Measurements from ENCODE around the gene KRT1. TPM values are rescaled to one million over a fixed set of nuclear protein-coding genes. Genes with fewer than 3 reads are reported as not detected.

Gene KRT1
- total and polyA plus RNA-seq, 2 donors (not counting 1 experiment from before 2014, with no cell fraction given), result not detected

DNA sequence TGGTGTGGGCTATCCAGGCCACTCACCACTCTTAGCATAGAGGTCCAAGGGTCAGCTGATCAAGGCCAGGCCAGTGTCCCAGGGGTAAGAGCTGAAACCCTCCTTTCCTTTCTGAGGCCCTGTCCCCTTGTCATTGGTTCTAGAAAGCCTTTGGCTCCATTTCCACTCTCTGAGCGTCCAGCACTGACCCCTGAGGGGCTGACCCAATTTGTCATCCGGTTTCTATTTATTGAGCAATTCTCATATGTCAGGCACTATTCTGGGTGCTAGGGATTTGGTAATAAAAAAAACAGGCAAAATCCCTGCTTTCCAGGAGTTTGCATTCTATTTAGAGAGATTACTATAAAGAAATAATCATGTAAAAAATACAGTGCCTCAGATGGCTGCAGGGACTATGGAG, 19.8 kb upstream of the KRT1 start:
- TF ChIP-seq CTCF (conservative IDR thresholded peaks at IDR 0.05 in 1 of 2, IDR thresholded peaks at IDR 0.05 in 1 of 2; ENCODE audit: low read depth in 1 of 2, low read length in 2 of 2), result no peak
- Histone ChIP-seq H3K4me1 (ENCODE audit: control insufficient read depth, extremely low read depth, insufficient read depth, low read length) (no peaks in the 10 kb centered on the region), H3K79me2 (ENCODE audit: control insufficient read depth, insufficient read depth, low read length) (no peaks in the 10 kb centered on the region), H3K4me2 (ENCODE audit: extremely low read depth, insufficient read depth, low read length) (no peak overlapping the region), H3K4me3 (replicated peaks in 1 of 4; ENCODE audit: control extremely low read depth in 1 of 4, insufficient read depth in 1 of 4, low read depth in 3 of 4, low read length in 4 of 4) (no peak overlapping the region), H3K9me3 (ENCODE audit: control insufficient read depth, insufficient read depth, low read depth, low read length) (no peaks in the 10 kb centered on the region), H3K27ac (ENCODE audit: insufficient read depth, low read length) (no peak overlapping the region), H4K20me1 (ENCODE audit: control insufficient read depth, extremely low read depth, insufficient read depth, low read length) (no peaks in the 10 kb centered on the region), H3K36me3 (ENCODE audit: control insufficient read depth, insufficient read depth, low read length) (no peaks in the 10 kb centered on the region), H2AFZ (ENCODE audit: low read length) (no peak overlapping the region), H3K27me3 (ENCODE audit: control insufficient read depth, insufficient read depth, low read length) (no peaks in the 10 kb centered on the region), H3K9ac (ENCODE audit: insufficient read depth, low read length) (no peak overlapping the region)
- DNase-seq (ENCODE audit: low read depth in 2 of 2), result no peak

DNA sequence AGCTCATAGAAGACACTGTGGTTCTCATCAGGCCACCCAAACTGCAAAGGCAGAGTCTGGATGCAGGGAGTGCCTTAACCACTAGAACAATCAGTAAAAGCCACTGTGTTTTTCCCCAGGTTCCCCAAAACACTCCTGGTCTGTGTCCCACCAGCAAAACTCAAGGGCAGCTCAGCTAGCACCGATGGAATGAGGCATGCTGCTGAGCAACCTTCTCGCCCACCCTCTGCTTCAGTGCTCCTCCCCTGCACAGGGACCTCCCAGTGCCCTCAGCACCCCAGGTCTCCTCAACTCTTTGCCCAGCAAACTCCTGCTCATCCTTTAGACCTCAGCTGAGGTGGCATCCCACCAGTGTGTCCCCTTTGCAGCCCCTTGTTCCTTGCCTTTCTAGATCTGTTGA, 19.2 kb upstream of the KRT1 start:
- Histone ChIP-seq H3K9ac (ENCODE audit: insufficient read depth, low read length) (no peak overlapping the region), H3K4me1 (ENCODE audit: control insufficient read depth, extremely low read depth, insufficient read depth, low read length) (no peaks in the 10 kb centered on the region), H3K79me2 (ENCODE audit: control insufficient read depth, insufficient read depth, low read length) (no peaks in the 10 kb centered on the region), H2AFZ (ENCODE audit: low read length) (no peak overlapping the region), H3K27ac (ENCODE audit: insufficient read depth, low read length) (no peak overlapping the region), H3K4me2 (ENCODE audit: extremely low read depth, insufficient read depth, low read length) (no peak overlapping the region), H4K20me1 (ENCODE audit: control insufficient read depth, extremely low read depth, insufficient read depth, low read length) (no peaks in the 10 kb centered on the region), H3K9me3 (ENCODE audit: control insufficient read depth, insufficient read depth, low read depth, low read length) (no peaks in the 10 kb centered on the region), H3K27me3 (ENCODE audit: control insufficient read depth, insufficient read depth, low read length) (no peaks in the 10 kb centered on the region), H3K36me3 (ENCODE audit: control insufficient read depth, insufficient read depth, low read length) (no peaks in the 10 kb centered on the region), H3K4me3 (replicated peaks in 1 of 4; ENCODE audit: control extremely low read depth in 1 of 4, insufficient read depth in 1 of 4, low read depth in 3 of 4, low read length in 4 of 4) (no peak overlapping the region)
- DNase-seq (ENCODE audit: low read depth in 2 of 2), result no peak
- TF ChIP-seq CTCF (conservative IDR thresholded peaks at IDR 0.05 in 1 of 2, IDR thresholded peaks at IDR 0.05 in 1 of 2; ENCODE audit: low read depth in 1 of 2, low read length in 2 of 2) (no peak), EZH2 (IDR thresholded peaks at IDR 0.05; ENCODE audit: low read length, missing control alignments) (no peak)

GRCh38 chr12:52698651-52699340, 18.6 kb upstream of the KRT1 start:
- Histone ChIP-seq H3K4me2 (ENCODE audit: extremely low read depth, insufficient read depth, low read length) (no peak overlapping the region), H3K79me2 (ENCODE audit: control insufficient read depth, insufficient read depth, low read length) (no peaks in the 10 kb centered on the region), H2AFZ (ENCODE audit: low read length) (no peak overlapping the region), H3K27me3 (ENCODE audit: control insufficient read depth, insufficient read depth, low read length) (no peaks in the 10 kb centered on the region), H3K27ac (ENCODE audit: insufficient read depth, low read length) (no peak overlapping the region), H3K4me3 (replicated peaks in 1 of 4; ENCODE audit: control extremely low read depth in 1 of 4, insufficient read depth in 1 of 4, low read depth in 3 of 4, low read length in 4 of 4) (no peak overlapping the region), H4K20me1 (ENCODE audit: control insufficient read depth, extremely low read depth, insufficient read depth, low read length) (no peaks in the 10 kb centered on the region), H3K36me3 (ENCODE audit: control insufficient read depth, insufficient read depth, low read length) (no peaks in the 10 kb centered on the region), H3K4me1 (ENCODE audit: control insufficient read depth, extremely low read depth, insufficient read depth, low read length) (no peaks in the 10 kb centered on the region), H3K9ac (ENCODE audit: insufficient read depth, low read length) (no peak overlapping the region), H3K9me3 (ENCODE audit: control insufficient read depth, insufficient read depth, low read depth, low read length) (no peaks in the 10 kb centered on the region)
- TF ChIP-seq EZH2 (IDR thresholded peaks at IDR 0.05; ENCODE audit: low read length, missing control alignments), result no peak
- no peak for TF ChIP-seq CTCF (conservative IDR thresholded peaks at IDR 0.05 in 1 of 2, IDR thresholded peaks at IDR 0.05 in 1 of 2; ENCODE audit: low read depth in 1 of 2, low read length in 2 of 2)
- no peak for DNase-seq (ENCODE audit: low read depth in 2 of 2)

Measured in fibroblast of lung (primary cell).